ENCODE data around the gene SMARCA5. TPM values are rescaled to one million over a fixed set of nuclear protein-coding genes. Genes with fewer than 3 reads are reported as not detected.
A peak's percentile ranks its signal among the peaks of the same experiment; 100 is the strongest.

SMARCA5 gene
- total and polyA plus RNA-seq, 12 donors, result 13.8 to 67.9 (median 56.7) TPM

DNA sequence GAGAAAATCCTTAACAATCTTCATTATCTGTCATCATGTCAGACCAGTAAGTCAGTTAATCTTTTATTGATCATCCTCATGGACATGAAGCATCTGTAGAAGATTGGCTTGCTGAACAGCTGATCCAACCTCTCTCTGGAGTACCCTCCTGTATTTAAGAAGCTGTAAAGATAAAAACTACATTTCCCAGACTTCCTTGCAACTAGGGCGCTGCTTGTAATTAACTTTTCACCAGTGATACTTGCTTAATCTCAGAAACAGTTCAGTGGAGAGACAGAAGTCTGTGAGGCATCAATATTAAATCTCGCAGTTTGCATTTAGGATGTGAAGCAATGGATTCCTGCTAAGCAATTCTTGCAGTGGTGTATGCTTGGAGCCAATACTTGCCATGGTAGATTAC, 36.0 kb upstream of the SMARCA5 start:
- no peak for TF ChIP-seq CTCF (IDR thresholded peaks at IDR 0.05)
- no peak for TF ChIP-seq POLR2A (IDR thresholded peaks at IDR 0.05)
- Histone ChIP-seq H3K9me3 (replicated peaks in 1 of 3) (no peaks in the 10 kb centered on the region), H3K27ac (no peak overlapping the region), H3K27me3 (no peaks in the 10 kb centered on the region), H3K4me1 (replicated peaks in 1 of 2) (no peaks in the 10 kb centered on the region), H3K36me3 (replicated peaks in 1 of 2) (no peaks in the 10 kb centered on the region), H3K4me3 (no peak overlapping the region)
- no peak for DNase-seq
- 89 to 97% (median 93%) methylated on average over 2 of the region's 2 CpGs for WGBS, 4 donors
- intact Hi-C loops (cut with DNase I), result no loop called here

- no peaks in the 10 kb centered on the region for H3K36me3 ChIP-seq (replicated peaks in 1 of 2)
- no peaks in the 10 kb centered on the region for H3K4me1 ChIP-seq (replicated peaks in 1 of 2)
- peak overlapping the region in 1 of 4 donors; percentile 8 for H3K4me3 ChIP-seq
- no peak for DNase-seq
- H3K9me3 ChIP-seq (replicated peaks in 1 of 3), result no peaks in the 10 kb centered on the region
- TF ChIP-seq POLR2A (IDR thresholded peaks at IDR 0.05) (no peak), CTCF (IDR thresholded peaks at IDR 0.05) (no peak)
- WGBS, 4 donors, result 52 to 61% (median 55%) methylated on average over 3 of the region's 3 CpGs
- intact Hi-C loops (cut with DNase I), result loop anchor here (5.0 kb wide), 2 partner anchors 144 to 279 kb away; partner anchors contain the start of gene GAB1 (in 1 of the 2)
- no peaks in the 10 kb centered on the region for H3K27me3 ChIP-seq
- no peak overlapping the region for H3K27ac ChIP-seq
These were observed 32.1 kb upstream of the SMARCA5 start for GRCh38 chr4:143481361-143481760.

DNA sequence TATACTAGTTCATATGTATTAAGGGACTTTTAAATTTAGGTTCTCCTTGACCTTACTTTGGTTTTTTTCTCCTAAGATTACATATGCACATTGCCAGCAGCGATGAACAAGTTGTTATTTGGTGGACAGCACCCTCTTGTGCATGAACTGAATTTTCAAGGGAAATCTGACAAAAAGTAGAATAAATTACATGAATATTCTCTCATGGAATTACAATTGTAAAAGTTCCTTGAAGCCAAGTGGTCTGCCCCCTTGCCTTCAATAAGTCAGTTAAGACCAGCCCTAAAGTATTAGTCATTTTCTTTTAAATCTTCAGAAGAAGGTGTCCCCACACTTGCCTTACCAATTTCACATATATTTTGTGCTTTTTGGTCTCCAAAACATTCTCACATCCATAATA, 30.7 kb upstream of the SMARCA5 start:
- H3K27ac ChIP-seq, result no peak overlapping the region
- TF ChIP-seq CTCF (IDR thresholded peaks at IDR 0.05) (peak; percentile 31 to 84 (median 69)), POLR2A (IDR thresholded peaks at IDR 0.05) (no peak)
- no peaks in the 10 kb centered on the region for H3K36me3 ChIP-seq (replicated peaks in 1 of 2)
- WGBS, 4 donors, result 0 to 4% (median 2%) methylated on average over 1 of the region's 1 CpG
- H3K4me3 ChIP-seq, result no peak overlapping the region
- H3K4me1 ChIP-seq (replicated peaks in 1 of 2), result no peaks in the 10 kb centered on the region
- no peaks in the 10 kb centered on the region for H3K9me3 ChIP-seq (replicated peaks in 1 of 3)
- peak; percentile 14 to 62 (median 31) for DNase-seq
- intact Hi-C loops (cut with DNase I), result loop anchor here (5.0 kb wide), 2 partner anchors 146 to 281 kb away; partner anchors contain the start of gene GAB1 (in 1 of the 2)
- no peaks in the 10 kb centered on the region for H3K27me3 ChIP-seq

- DNase-seq, result no peak
- H3K9me3 ChIP-seq (replicated peaks in 1 of 3), result no peaks in the 10 kb centered on the region
- no peak overlapping the region for H3K4me3 ChIP-seq
- no peaks in the 10 kb centered on the region for H3K4me1 ChIP-seq (replicated peaks in 1 of 2)
- H3K27me3 ChIP-seq, result no peaks in the 10 kb centered on the region
- H3K27ac ChIP-seq, result no peak overlapping the region
- TF ChIP-seq POLR2A (IDR thresholded peaks at IDR 0.05) (no peak), CTCF (IDR thresholded peaks at IDR 0.05) (no peak)
- 86 to 92% (median 89%) methylated on average over 1 of the region's 1 CpG for WGBS, 4 donors
- intact Hi-C loops (cut with DNase I), result no loop called here
- H3K36me3 ChIP-seq (replicated peaks in 1 of 2), result no peaks in the 10 kb centered on the region
These were observed 27.2 kb upstream of the SMARCA5 start for GRCh38 chr4:143486314-143486713.

All from adrenal gland (tissue), 12 donors.